AG09319 (cell line): ENCODE measurements around the gene INKA1.

Source experiments
- DNase-seq: peaks from one replicate; pipeline ENCODE4 v3.0.0-alpha.2; 2010; ENCODE audit warnings: low read depth; ENCODE audit errors: extremely low read depth
- TF ChIP-seq, protein P1 (sequence below): IDR thresholded peaks from 2 replicates; pipeline ENCODE4 v1.5.1; 2011; ENCODE audit warnings: low read depth, mild to moderate bottlenecking, inconsistent platforms, low read length, moderate library complexity

INKA1 gene

DNA sequence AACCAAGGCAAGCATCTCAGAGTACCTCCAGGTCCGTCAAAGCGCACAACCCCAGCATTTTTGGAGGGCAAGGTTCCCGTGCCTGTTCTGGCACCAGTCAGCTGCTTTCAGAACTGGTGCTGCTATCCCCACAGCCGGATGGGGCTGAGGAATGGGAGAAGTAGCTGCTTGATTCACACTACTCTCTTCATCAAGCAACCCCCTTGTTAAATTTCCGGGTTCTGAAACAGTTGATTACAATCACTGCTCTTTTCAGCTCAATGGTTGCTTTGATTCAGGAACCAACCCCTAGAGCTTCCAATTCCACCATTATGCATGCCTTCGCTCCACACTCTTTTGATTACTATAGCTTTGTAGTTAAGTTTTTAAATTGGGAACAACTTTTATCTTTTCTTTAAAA lies 23.0 kb downstream of the INKA1 start:
- no peak for DNase-seq
- TF ChIP-seq, protein P1, sequence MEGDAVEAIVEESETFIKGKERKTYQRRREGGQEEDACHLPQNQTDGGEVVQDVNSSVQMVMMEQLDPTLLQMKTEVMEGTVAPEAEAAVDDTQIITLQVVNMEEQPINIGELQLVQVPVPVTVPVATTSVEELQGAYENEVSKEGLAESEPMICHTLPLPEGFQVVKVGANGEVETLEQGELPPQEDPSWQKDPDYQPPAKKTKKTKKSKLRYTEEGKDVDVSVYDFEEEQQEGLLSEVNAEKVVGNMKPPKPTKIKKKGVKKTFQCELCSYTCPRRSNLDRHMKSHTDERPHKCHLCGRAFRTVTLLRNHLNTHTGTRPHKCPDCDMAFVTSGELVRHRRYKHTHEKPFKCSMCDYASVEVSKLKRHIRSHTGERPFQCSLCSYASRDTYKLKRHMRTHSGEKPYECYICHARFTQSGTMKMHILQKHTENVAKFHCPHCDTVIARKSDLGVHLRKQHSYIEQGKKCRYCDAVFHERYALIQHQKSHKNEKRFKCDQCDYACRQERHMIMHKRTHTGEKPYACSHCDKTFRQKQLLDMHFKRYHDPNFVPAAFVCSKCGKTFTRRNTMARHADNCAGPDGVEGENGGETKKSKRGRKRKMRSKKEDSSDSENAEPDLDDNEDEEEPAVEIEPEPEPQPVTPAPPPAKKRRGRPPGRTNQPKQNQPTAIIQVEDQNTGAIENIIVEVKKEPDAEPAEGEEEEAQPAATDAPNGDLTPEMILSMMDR = no peak

DNA sequence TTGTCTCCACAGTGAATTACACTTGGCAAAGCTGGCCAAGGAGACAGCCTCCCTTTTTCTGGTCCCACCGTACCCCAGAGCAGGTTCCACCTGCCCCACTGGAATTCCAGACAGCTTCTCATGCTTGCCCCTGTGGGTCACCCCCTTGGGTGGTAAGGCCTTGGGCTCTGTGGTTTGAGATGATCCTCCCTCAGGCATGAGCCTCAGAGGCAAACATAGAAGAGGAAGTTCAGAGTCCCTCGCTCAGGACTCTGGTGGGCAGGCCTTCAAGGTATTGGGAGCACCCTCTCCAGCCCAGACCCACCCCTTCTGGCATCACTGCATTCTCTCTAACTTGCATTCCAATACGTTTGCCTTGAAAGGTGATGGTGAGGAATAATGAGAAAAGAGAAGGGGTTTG lies 28.3 kb downstream of the INKA1 start:
- TF ChIP-seq, protein P1 = no peak
- no peak for DNase-seq

DNA sequence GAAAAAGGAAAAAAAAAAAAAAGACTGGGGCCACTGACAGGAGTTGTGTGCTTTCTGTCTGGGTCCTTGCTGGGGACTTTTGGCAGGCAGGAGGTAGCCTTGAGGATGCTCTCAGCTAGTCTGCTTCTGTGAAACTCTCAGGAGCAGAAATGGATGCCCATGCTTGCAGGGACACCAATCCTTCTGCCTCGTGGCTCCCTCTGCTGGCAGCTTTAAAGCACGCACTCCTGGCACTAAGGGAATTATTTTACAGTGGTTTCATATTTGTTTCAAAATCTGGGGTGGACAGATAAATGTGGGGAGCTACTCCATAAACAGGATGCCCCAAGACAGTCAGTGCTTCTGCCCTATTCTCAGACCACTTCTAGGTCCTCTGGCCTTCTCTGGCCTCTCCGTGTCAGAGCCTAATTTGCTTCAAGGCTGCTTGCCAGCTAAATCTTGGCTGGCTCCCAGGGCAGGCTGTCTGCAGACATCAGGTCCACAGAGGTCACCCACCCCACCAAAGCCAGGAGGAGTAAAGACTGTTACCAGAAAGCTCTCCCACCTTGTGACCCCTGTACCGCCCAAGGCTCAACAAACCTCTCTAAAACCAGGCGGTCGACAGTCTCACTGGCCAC lies 36.2 kb downstream of the INKA1 start:
- DNase-seq = peak; percentile 61

DNA sequence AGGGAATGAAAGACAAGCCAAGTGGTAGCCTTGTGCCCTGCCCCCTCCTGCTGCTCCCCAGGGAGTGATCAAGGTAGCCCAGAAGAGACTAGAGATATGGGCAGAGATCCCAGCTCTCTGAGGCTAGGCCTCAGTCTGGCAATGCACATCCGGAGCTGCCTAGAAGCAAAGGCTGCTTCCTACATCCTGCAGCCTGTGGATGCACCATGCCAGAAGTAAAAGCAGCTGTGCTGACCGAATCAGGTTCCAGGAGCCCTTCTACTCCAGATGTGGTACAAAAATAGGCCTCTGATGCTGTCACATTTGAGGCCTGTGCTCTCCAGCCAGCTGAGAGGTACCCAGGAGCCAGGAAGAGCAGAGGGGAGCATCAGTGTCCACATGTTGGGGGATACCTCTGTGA lies 37.3 kb downstream of the INKA1 start:
- no peak for DNase-seq
- TF ChIP-seq, protein P1 = no peak

More for the DNA sequence above, 36.2 kb downstream of the INKA1 start:
- TF ChIP-seq, protein P1 = peak; percentile 87

DNA sequence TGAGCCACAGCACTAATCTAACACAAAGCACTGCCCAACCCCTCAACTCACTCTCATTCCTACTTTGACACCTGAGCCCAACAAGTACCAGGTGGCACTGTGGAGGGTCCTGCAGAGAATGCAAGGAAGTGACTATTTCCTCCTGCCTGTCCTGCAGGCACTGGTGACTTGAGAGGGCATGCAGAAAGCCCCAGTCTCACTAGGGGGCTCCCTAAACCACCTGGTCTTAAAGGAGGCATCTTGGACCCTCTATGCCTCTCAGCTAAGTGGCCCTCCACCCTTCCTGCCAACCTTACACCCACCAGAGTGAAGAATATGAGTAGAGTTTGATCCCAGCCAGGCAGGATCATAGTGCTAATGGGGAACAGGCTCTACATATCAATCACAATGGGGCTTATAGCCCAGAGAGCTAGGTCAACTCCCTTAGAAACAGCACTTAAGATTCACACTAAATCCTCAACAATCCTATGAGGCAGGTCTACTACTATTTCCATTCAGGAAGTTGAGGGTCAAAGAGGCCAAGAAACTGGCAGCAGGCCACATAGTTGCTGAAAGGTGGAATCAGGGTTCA lies 38.1 kb downstream of the INKA1 start:
- DNase-seq = no peak
- TF ChIP-seq, protein P1 = peak; percentile 39

DNA sequence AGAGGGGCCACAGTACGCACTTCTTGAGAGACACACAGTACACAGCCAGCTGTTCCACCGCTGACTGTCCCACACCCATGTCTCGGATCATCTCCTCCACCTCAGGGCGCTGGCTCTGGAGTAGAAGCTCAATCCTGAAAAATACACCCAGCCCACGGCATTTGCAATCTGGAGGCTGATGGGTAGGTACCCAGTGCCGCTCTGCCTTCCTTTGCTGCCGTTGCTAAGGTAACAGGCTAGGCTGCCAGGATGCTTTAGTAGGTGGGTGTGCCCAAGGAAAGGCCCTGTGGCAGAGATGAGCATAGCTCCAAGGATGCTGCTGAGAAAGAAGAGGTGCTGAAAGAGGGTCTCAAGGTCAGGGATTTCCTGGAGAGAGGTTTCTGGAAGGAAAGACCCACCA lies 38.7 kb downstream of the INKA1 start:
- TF ChIP-seq, protein P1 = no peak
- no peak for DNase-seq

DNA sequence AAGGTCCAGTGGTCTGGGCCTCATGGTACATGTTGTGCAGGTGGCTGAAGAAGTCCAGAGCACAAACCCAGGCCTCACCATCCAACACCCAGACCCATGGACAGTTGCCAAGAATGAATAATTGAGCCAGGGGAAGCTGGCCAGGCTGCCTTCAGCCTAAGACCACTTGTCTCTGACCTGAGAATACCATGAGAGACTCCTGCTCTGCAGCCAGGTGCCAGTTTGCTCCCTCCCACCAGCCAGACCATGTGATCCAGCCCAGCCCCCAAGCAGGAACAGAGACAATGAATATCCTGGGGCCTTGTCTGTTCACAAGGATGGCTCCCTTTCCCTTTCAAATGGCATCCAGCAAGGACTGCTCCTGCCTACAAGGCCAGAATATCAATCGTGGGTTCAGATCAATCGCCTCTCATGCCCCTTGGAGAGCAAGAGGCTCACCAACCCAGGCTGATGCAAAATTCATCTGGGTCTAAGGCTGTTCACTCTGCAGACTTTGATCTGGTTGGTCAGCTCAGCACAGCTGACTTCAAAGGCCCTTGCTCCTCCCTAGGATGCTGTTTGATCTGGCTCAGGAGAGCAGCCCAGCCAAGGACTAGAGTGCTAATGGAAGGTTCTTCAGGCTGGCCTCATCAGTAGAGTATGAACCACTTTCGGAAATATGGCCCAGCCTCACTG lies 39.9 kb downstream of the INKA1 start:
- no peak for DNase-seq
- TF ChIP-seq, protein P1 = no peak
